Karpas-422 (cell line): Measurements from ENCODE around the gene ANKRD60. TPM values are rescaled to one million over a fixed set of nuclear protein-coding genes. Genes with fewer than 3 reads are reported as not detected.
A peak's percentile ranks its signal among the peaks of the same experiment; 100 is the strongest.

Experiments
- DNase-seq: peaks from one replicate; pipeline ENCODE4 v3.0.0-alpha.2; 2015
- H2AFZ ChIP-seq: fragments of 200-600 bp; sonication (generic); 2 replicates; pipeline ENCODE4 v1.6.1; 2014; ENCODE audit warnings: antibody characterized with exemption, low read length, mixed read lengths
- H3K27ac ChIP-seq: fragments of 200-600 bp; sonication (generic); 2 replicates; pipeline ENCODE4 v1.5.1; 2014; ENCODE audit warnings: mild to moderate bottlenecking, low read length, moderate library complexity
- H3K27me3 ChIP-seq: fragments of 200-600 bp; sonication (generic); 2 replicates; pipeline ENCODE4 v1.6.1; 2014; ENCODE audit warnings: low read length, mixed read lengths
- H3K36me3 ChIP-seq: fragments of 200-600 bp; sonication (generic); 2 replicates; pipeline ENCODE4 v1.6.1; 2014; ENCODE audit warnings: low read length, mixed read lengths; ENCODE audit not compliant: insufficient read depth
- H3K4me1 ChIP-seq: fragments of 200-600 bp; sonication (generic); 2 replicates; pipeline ENCODE4 v1.6.1; 2014; ENCODE audit warnings: mild to moderate bottlenecking, low read length, mixed read lengths
- H3K4me2 ChIP-seq: fragments of 200-600 bp; sonication (generic); 2 replicates; pipeline ENCODE4 v1.6.1; 2014; ENCODE audit warnings: low read length, low read depth, mild to moderate bottlenecking; ENCODE audit not compliant: poor library complexity, severe bottlenecking
- H3K4me3 ChIP-seq: fragments of 200-600 bp; sonication (generic); 2 replicates; pipeline ENCODE4 v1.5.1; 2014; ENCODE audit warnings: mild to moderate bottlenecking, antibody characterized with exemption, low read length, mixed read lengths
- H3K79me2 ChIP-seq: fragments of 200-600 bp; sonication (generic); 2 replicates; pipeline ENCODE4 v1.6.1; 2014; ENCODE audit warnings: mild to moderate bottlenecking, low read length, mixed read lengths
- H3K9ac ChIP-seq: fragments of 200-600 bp; sonication (generic); 2 replicates; pipeline ENCODE4 v1.6.0; 2014; ENCODE audit warnings: low read length
- H3K9me2 ChIP-seq: fragments of 200-600 bp; sonication (generic), shearing (Covaris generic); replicated peaks from 2 replicates; pipeline ENCODE4 v1.6.0; 2014; ENCODE audit warnings: mild to moderate bottlenecking, low read length, moderate library complexity; ENCODE audit not compliant: insufficient read depth
- H3K9me3 ChIP-seq: fragments of 300-700, 200-600 bp; sonication (generic); 2 replicates; pipeline ENCODE4 v1.6.1; 2014; ENCODE audit warnings: low read length, mixed read lengths
- H4K20me1 ChIP-seq: fragments of 200-600 bp; sonication (generic); 2 replicates; pipeline ENCODE4 v1.6.1; 2014; ENCODE audit warnings: mild to moderate bottlenecking, antibody characterized with exemption, low read length, low read depth; ENCODE audit not compliant: insufficient read depth
- total RNA-seq: library from RNA; depleted of rRNA; stranded (reverse); fragments of >200 nt; shearing (Covaris generic); gene quantifications from 2 replicates; pipeline ENCODE4 v1.2.3, GENCODE V29; 2014; ENCODE audit warnings: low replicate concordance

Gene ANKRD60
- total RNA-seq, 1 experiment from 2014 or later, result not detected

DNA sequence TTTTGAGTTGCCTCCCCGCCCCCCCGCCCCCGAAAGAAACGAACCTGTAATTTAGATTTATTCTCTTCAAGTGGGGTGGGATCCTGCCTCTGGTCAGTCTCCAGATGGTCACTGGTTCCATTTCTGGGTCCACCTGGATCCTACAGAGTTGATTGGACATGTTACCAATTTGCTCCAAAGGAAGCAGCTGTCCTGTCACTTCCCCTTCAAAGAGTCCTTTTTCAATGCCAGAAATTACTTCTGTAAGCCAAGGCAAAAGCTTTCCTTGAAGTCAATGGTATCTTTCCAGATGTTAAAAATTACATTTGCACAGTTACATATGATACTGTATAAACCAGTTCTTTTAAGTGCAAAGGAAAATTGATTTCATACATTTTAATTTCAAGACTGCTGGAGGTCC is 12.0 kb upstream of the ANKRD60 start:
- no peaks in the 10 kb centered on the region for H3K9me3 ChIP-seq
- H3K27ac ChIP-seq, result no peak overlapping the region
- no peaks in the 10 kb centered on the region for H3K9me2 ChIP-seq
- no peaks in the 10 kb centered on the region for H3K79me2 ChIP-seq
- H2AFZ ChIP-seq, result no peak overlapping the region
- H3K4me2 ChIP-seq, result no peak overlapping the region
- H3K4me3 ChIP-seq, result no peak overlapping the region
- no peaks in the 10 kb centered on the region for H3K27me3 ChIP-seq
- no peaks in the 10 kb centered on the region for H3K36me3 ChIP-seq
- H3K9ac ChIP-seq, result no peak overlapping the region
- DNase-seq, result no peak
- peaks cover 14% of the 10 kb centered on the region for H3K4me1 ChIP-seq
- no peaks in the 10 kb centered on the region for H4K20me1 ChIP-seq

- Histone ChIP-seq H3K4me1 (peaks cover 14% of the 10 kb centered on the region), H2AFZ (no peak overlapping the region), H3K9me2 (no peaks in the 10 kb centered on the region), H4K20me1 (no peaks in the 10 kb centered on the region), H3K36me3 (no peaks in the 10 kb centered on the region), H3K4me3 (no peak overlapping the region), H3K79me2 (no peaks in the 10 kb centered on the region), H3K27me3 (no peaks in the 10 kb centered on the region), H3K9ac (no peak overlapping the region), H3K9me3 (no peaks in the 10 kb centered on the region), H3K4me2 (no peak overlapping the region), H3K27ac (no peak overlapping the region)
- no peak for DNase-seq
Observed at GRCh38 chr20:58239216-58239615, 10.8 kb upstream of the ANKRD60 start.

GRCh38 chr20:58238490-58238889 is 10.0 kb upstream of the ANKRD60 start:
- H3K27ac ChIP-seq, result no peak overlapping the region
- no peaks in the 10 kb centered on the region for H3K9me3 ChIP-seq
- H3K36me3 ChIP-seq, result no peaks in the 10 kb centered on the region
- no peaks in the 10 kb centered on the region for H3K79me2 ChIP-seq
- no peak overlapping the region for H2AFZ ChIP-seq
- H3K4me1 ChIP-seq, result peaks cover 14% of the 10 kb centered on the region
- H3K4me2 ChIP-seq, result no peak overlapping the region
- no peaks in the 10 kb centered on the region for H4K20me1 ChIP-seq
- no peaks in the 10 kb centered on the region for H3K27me3 ChIP-seq
- no peaks in the 10 kb centered on the region for H3K9me2 ChIP-seq
- no peak overlapping the region for H3K9ac ChIP-seq
- no peak overlapping the region for H3K4me3 ChIP-seq
- DNase-seq, result no peak

DNA sequence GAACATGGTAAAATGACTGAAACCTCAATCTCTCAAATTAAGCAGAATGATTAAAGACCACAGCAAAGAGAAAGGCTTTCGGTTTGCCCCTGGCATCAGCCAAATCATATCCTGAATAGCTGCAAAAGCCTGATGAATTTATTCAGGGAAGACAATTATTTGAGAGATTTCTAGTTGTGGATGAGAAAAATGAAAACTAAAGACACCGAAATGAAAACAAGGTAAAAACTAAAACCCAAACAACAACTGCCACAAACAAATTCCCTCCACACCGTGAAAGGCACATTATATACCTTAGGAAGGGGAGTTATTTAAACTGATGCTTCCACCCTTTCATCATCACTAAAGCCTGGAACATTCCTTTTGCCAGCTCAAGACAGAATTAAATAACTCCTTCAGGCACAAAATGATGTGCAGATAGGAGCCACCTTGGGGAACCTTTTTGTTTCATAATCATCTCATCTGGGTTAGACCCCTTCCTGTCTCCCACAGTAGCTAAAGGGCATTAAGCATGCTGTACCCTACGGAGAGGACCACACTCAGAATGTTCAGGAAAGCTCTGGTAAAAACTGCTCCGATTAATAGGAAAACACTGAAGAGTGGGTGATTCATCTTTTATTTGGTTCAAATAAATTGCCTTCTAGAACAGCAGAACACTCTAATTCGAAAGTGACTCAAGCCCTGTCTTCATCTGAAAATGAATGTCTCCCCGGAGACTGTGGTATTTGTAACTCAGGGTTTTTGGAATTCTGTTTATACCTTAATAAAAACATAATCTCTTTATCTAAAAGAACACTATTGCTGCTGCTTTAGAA is 9.1 kb upstream of the ANKRD60 start:
- no peak for DNase-seq
- Histone ChIP-seq H3K79me2 (no peaks in the 10 kb centered on the region), H3K4me1 (peaks cover 14% of the 10 kb centered on the region), H3K9me3 (no peaks in the 10 kb centered on the region), H4K20me1 (no peaks in the 10 kb centered on the region), H3K9me2 (no peaks in the 10 kb centered on the region), H3K36me3 (no peaks in the 10 kb centered on the region), H3K27ac (no peak overlapping the region), H3K27me3 (no peaks in the 10 kb centered on the region), H2AFZ (peak overlapping the region; percentile 79; the same call in 1 of the 2 replicates), H3K9ac (peak overlapping the region; percentile 65; the same call in 1 of the 2 replicates), H3K4me2 (peak overlapping the region; percentile 81), H3K4me3 (peak overlapping the region; percentile 62; the same call in 1 of the 2 replicates)

DNA sequence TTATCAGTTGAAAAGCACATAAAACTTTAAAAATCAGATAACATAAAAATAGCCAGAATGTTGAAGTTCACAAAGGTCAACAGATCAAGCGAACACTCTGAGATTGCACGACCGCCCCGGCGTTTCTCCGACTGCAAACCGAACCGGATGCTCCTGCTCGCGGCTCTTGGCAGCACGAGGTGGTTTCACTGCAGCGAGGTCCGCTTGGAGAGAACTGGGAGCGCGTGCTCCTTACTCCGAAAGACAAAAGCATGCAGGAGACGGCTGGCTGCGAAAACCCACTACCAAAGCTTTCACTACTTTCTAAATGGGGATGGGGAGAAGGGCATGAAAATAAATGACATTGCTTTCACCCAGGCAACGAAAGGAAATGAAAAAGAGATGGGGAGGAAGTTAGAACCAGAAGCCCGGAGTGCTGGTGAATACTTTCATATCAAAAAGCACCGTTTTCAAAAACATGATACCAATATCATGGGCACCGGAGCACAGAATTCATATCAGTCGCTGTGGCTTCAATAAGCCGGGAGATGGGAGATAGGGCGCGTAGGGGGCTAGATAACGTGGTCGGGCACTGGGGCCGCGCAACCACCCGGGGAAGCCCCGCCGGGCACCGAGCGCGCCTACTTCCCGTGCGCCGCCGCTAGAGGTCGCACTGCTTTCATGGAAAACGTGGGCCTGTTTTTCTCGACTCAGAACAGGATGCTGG is 8.3 kb upstream of the ANKRD60 start:
- H3K9me2 ChIP-seq, result no peaks in the 10 kb centered on the region
- no peaks in the 10 kb centered on the region for H3K79me2 ChIP-seq
- H3K4me3 ChIP-seq, result peak overlapping the region; percentile 62
- peak overlapping the region; percentile 81 for H3K4me2 ChIP-seq
- H3K27ac ChIP-seq, result no peak overlapping the region
- H4K20me1 ChIP-seq, result no peaks in the 10 kb centered on the region
- H3K9ac ChIP-seq, result peak overlapping the region; percentile 65
- peak overlapping the region; percentile 79 for H2AFZ ChIP-seq
- no peaks in the 10 kb centered on the region for H3K27me3 ChIP-seq
- no peaks in the 10 kb centered on the region for H3K36me3 ChIP-seq
- DNase-seq, result peak; percentile 93
- peaks cover 14% of the 10 kb centered on the region for H3K4me1 ChIP-seq
- no peaks in the 10 kb centered on the region for H3K9me3 ChIP-seq

DNA sequence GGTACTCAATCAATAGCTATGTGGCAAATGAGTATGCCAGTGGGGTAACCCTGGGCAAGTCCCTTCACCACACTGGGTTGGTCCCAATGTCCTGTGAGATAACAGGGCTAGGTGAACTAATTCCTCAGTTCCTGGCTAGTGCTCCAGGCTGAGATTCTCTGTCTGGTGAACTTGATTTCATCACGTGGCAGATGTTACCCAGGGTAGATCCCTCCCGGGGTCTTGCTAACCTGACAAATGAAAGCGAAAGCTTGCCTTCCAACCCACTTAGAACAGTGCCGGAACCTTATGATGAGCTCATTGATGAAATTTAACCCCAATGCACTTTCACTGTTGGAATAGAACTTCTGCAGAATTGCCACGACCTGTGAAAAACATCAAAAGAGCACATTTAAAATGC is 6.6 kb upstream of the ANKRD60 start:
- H3K27ac ChIP-seq, result no peak overlapping the region
- no peaks in the 10 kb centered on the region for H3K9me2 ChIP-seq
- no peak overlapping the region for H3K4me3 ChIP-seq
- H3K4me1 ChIP-seq, result peaks cover 14% of the 10 kb centered on the region
- no peaks in the 10 kb centered on the region for H3K36me3 ChIP-seq
- H3K9me3 ChIP-seq, result no peaks in the 10 kb centered on the region
- DNase-seq, result no peak
- no peak overlapping the region for H3K9ac ChIP-seq
- H3K27me3 ChIP-seq, result no peaks in the 10 kb centered on the region
- H4K20me1 ChIP-seq, result no peaks in the 10 kb centered on the region
- no peak overlapping the region for H2AFZ ChIP-seq
- no peaks in the 10 kb centered on the region for H3K79me2 ChIP-seq
- no peak overlapping the region for H3K4me2 ChIP-seq

DNA sequence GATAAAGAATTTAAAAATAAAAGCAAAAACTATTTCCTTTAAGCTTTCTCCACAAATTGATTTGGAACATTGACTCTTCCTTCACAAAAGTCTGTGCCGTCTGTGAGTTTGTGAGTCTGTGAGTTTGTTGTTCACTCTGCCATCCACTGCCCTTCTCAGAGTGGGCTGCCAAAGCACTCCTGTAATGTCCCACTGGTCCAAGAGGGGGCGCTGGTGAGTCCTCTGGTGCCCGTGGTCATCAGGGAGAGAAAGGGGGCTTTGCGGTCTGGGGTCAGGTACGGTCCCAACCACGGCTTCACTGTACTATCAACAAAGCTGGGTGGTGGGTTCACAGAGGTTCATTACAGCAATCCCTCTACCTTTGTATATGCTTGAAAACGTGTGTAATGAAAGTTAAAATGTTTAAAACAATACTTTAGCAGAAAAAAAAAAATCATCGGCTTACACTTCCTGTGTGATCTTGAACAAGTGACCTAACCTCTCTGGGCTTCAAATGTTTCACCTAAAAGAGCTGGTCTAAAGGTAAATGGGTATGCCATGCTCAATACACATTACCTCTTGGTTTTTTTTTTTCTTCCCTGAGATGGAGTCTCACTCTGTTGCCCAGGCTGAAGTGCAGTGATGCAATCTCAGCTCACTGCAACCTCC is 5.6 kb upstream of the ANKRD60 start:
- no peaks in the 10 kb centered on the region for H3K27me3 ChIP-seq
- H4K20me1 ChIP-seq, result no peaks in the 10 kb centered on the region
- peak; percentile 77 for DNase-seq
- no peaks in the 10 kb centered on the region for H3K9me2 ChIP-seq
- H3K9me3 ChIP-seq, result no peaks in the 10 kb centered on the region
- no peak overlapping the region for H3K4me3 ChIP-seq
- H2AFZ ChIP-seq, result no peak overlapping the region
- H3K4me1 ChIP-seq, result peaks cover 14% of the 10 kb centered on the region
- no peak overlapping the region for H3K27ac ChIP-seq
- H3K79me2 ChIP-seq, result no peaks in the 10 kb centered on the region
- no peak overlapping the region for H3K4me2 ChIP-seq
- H3K36me3 ChIP-seq, result no peaks in the 10 kb centered on the region
- H3K9ac ChIP-seq, result no peak overlapping the region

DNA sequence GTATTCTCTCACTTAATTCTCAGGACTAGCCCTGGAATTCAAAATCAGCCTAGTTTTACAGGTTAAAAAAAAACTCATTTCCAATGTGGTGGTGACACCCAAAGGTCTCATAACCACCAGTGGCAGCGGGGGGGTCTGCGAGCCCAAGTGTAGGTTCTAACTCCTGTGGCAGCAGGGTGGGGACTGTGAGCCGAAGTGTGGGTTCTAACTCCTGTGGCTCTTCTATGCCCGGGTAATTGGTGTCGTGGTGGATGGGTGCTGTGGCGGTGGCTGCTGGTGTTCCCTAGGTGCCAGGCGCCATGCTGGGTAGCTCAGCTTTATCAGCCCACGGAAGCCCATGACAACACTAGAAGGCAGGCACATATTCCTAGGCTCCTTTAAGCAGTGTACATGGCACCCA is 4.9 kb upstream of the ANKRD60 start:
- H2AFZ ChIP-seq, result no peak overlapping the region
- peaks cover 14% of the 10 kb centered on the region for H3K4me1 ChIP-seq
- H3K9ac ChIP-seq, result no peak overlapping the region
- no peak overlapping the region for H3K27ac ChIP-seq
- H3K79me2 ChIP-seq, result no peaks in the 10 kb centered on the region
- no peaks in the 10 kb centered on the region for H4K20me1 ChIP-seq
- H3K4me2 ChIP-seq, result no peak overlapping the region
- H3K36me3 ChIP-seq, result no peaks in the 10 kb centered on the region
- H3K9me2 ChIP-seq, result no peaks in the 10 kb centered on the region
- H3K9me3 ChIP-seq, result no peaks in the 10 kb centered on the region
- H3K27me3 ChIP-seq, result no peaks in the 10 kb centered on the region
- no peak overlapping the region for H3K4me3 ChIP-seq
- DNase-seq, result no peak
